ENCODE data around the gene C3. TPM values are rescaled to one million over a fixed set of nuclear protein-coding genes. Genes with fewer than 3 reads are reported as not detected.
A peak's percentile ranks its signal among the peaks of the same experiment; 100 is the strongest.

C3 gene
- total and polyA plus RNA-seq, 2 of the 13 experiments (the other 11 are each of a cell fraction or from before 2014, with no cell fraction given) = 1,455 to 6,272 TPM

DNA sequence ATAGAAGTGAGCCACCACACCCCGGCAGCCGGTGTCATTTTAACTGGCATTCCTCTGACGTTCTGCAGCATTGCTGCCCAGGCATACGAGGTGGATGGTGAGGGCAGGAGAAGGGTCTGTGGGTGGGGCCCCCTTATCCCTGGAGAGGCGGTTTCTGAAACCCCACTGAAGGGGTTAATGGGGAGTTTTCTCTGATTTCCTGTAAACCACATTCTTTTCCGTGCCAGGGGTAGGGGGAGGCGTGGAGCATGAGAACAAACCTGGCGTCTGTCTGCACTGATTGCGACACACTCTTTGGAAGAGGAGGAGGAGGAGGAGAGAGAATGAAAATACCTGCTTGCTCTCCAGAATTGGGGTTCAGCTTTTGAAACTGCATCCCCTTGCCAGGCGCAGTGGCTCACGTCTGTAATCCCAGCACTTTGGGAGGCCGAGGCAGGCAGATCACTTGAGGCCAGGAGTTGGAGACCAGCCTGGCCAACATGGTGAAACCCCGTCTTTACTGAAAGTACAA lies 2.7 kb upstream of the C3 start (continued):
- TF ChIP-seq KDM6A (CRISPR knock-in tag; IDR thresholded peaks at IDR 0.05; ENCODE audit: low read depth) = peak; percentile 56; the same call in 1 of the 2 replicates
- peak; percentile 80 for TF ChIP-seq ZNF331 (CRISPR knock-in tag; IDR thresholded peaks at IDR 0.05)
- peak; percentile 93; the same call in 1 of the 2 replicates for TF ChIP-seq NFKBIZ (CRISPR knock-in tag; IDR thresholded peaks at IDR 0.05)
- TF ChIP-seq HHEX (CRISPR knock-in tag; IDR thresholded peaks at IDR 0.05) = no peak
- TF ChIP-seq PHF20 (CRISPR knock-in tag; IDR thresholded peaks at IDR 0.05) = no peak
- TF ChIP-seq, protein P1, sequence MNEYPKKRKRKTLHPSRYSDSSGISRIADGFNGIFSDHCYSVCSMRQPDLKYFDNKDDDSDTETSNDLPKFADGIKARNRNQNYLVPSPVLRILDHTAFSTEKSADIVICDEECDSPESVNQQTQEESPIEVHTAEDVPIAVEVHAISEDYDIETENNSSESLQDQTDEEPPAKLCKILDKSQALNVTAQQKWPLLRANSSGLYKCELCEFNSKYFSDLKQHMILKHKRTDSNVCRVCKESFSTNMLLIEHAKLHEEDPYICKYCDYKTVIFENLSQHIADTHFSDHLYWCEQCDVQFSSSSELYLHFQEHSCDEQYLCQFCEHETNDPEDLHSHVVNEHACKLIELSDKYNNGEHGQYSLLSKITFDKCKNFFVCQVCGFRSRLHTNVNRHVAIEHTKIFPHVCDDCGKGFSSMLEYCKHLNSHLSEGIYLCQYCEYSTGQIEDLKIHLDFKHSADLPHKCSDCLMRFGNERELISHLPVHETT (CRISPR knock-in tag; conservative IDR thresholded peaks at IDR 0.05) = no peak
- TF ChIP-seq ZNF570 (CRISPR knock-in tag; IDR thresholded peaks at IDR 0.05; ENCODE audit: borderline replicate concordance) = no peak
- TF ChIP-seq, protein P2, sequence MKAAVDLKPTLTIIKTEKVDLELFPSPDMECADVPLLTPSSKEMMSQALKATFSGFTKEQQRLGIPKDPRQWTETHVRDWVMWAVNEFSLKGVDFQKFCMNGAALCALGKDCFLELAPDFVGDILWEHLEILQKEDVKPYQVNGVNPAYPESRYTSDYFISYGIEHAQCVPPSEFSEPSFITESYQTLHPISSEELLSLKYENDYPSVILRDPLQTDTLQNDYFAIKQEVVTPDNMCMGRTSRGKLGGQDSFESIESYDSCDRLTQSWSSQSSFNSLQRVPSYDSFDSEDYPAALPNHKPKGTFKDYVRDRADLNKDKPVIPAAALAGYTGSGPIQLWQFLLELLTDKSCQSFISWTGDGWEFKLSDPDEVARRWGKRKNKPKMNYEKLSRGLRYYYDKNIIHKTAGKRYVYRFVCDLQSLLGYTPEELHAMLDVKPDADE (CRISPR knock-in tag; IDR thresholded peaks at IDR 0.05) = no peak
- peak; percentile 75 for TF ChIP-seq PHF21A (CRISPR knock-in tag; IDR thresholded peaks at IDR 0.05)
- TF ChIP-seq MAFG (CRISPR knock-in tag; IDR thresholded peaks at IDR 0.05) = no peak
- TF ChIP-seq, protein P3, sequence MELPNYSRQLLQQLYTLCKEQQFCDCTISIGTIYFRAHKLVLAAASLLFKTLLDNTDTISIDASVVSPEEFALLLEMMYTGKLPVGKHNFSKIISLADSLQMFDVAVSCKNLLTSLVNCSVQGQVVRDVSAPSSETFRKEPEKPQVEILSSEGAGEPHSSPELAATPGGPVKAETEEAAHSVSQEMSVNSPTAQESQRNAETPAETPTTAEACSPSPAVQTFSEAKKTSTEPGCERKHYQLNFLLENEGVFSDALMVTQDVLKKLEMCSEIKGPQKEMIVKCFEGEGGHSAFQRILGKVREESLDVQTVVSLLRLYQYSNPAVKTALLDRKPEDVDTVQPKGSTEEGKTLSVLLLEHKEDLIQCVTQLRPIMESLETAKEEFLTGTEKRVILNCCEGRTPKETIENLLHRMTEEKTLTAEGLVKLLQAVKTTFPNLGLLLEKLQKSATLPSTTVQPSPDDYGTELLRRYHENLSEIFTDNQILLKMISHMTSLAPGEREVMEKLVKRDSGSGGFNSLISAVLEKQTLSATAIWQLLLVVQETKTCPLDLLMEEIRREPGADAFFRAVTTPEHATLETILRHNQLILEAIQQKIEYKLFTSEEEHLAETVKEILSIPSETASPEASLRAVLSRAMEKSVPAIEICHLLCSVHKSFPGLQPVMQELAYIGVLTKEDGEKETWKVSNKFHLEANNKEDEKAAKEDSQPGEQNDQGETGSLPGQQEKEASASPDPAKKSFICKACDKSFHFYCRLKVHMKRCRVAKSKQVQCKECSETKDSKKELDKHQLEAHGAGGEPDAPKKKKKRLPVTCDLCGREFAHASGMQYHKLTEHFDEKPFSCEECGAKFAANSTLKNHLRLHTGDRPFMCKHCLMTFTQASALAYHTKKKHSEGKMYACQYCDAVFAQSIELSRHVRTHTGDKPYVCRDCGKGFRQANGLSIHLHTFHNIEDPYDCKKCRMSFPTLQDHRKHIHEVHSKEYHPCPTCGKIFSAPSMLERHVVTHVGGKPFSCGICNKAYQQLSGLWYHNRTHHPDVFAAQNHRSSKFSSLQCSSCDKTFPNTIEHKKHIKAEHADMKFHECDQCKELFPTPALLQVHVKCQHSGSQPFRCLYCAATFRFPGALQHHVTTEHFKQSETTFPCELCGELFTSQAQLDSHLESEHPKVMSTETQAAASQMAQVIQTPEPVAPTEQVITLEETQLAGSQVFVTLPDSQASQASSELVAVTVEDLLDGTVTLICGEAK (IDR thresholded peaks at IDR 0.05) = no peak
- TF ChIP-seq, protein P3 (CRISPR knock-in tag; IDR thresholded peaks at IDR 0.05) = no peak
- TF ChIP-seq SMAD1 (CRISPR knock-in tag; IDR thresholded peaks at IDR 0.05; ENCODE audit: borderline replicate concordance, low read depth) = no peak
- peak; percentile 88 for TF ChIP-seq GFI1 (CRISPR knock-in tag; IDR thresholded peaks at IDR 0.05; ENCODE audit: borderline replicate concordance)
- peak; percentile 61; the same call in 1 of the 2 replicates for TF ChIP-seq TGIF2 (CRISPR knock-in tag; IDR thresholded peaks at IDR 0.05)
- TF ChIP-seq, protein P4, sequence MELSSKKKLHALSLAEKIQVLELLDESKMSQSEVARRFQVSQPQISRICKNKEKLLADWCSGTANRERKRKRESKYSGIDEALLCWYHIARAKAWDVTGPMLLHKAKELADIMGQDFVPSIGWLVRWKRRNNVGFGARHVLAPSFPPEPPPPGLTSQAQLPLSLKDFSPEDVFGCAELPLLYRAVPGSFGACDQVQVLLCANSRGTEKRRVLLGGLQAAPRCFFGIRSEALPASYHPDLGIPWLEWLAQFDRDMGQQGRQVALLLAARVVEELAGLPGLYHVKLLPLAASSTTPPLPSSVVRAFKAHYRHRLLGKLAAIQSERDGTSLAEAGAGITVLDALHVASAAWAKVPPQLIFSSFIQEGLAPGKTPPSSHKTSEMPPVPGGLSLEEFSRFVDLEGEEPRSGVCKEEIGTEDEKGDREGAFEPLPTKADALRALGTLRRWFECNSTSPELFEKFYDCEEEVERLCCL (CRISPR knock-in tag; IDR thresholded peaks at IDR 0.05; ENCODE audit: borderline replicate concordance) = no peak
- TF ChIP-seq ZBTB38 (CRISPR knock-in tag; IDR thresholded peaks at IDR 0.05) = 0 out of 2 replicates have a peak, but pooled peaks have one; percentile 16
- TF ChIP-seq MYNN (CRISPR knock-in tag; IDR thresholded peaks at IDR 0.05; ENCODE audit: low read depth) = no peak; the same call in 1 of the 2 replicates
- TF ChIP-seq ZNF563 (CRISPR knock-in tag; IDR thresholded peaks at IDR 0.05) = no peak
